MCF 10A (cell line): ENCODE data around the gene SLC34A1. TPM values are rescaled to one million over a fixed set of nuclear protein-coding genes. Genes with fewer than 3 reads are reported as not detected.
"Not testable (repeated sequence)": the region's sequence is repeated elsewhere in the genome, so short reads cannot be mapped to it uniquely, and the experiment has no call there.

Source experiments
- BruUV-seq: library from RNA; stranded (reverse); fragments of 400-500 nt; replicated peaks from 2 replicates; lab custom pipeline; 2021; lab: Mats Ljungman, UMichigan
- CTCF ChIA-PET: fragments of 300-600 bp; sonication (Branson Sonifier 250); formaldehyde crosslinking; extraction: SDS; loops from one replicate; lab custom pipeline; 2021; ENCODE audit warnings: antibody characterized with exemption, inconsistent platforms; lab: Yijun Ruan, JAX
- POLR2A ChIA-PET: fragments of 300-600, 350-650 bp; sonication (Branson Sonifier 250); formaldehyde crosslinking; extraction: SDS; loops from one replicate; lab custom pipeline; 2020; ENCODE audit warnings: antibody characterized with exemption, inconsistent platforms; lab: Yijun Ruan, JAX
- DNase-seq: peaks from one replicate; pipeline ENCODE4 v3.0.0-alpha.2; 2018; ENCODE audit not compliant: unreplicated experiment
- H3K27ac Mint-ChIP-seq: one replicate; pipeline ENCODE4 v1.8.0; 2022; ENCODE audit warnings: mild to moderate bottlenecking, low read depth, mixed read lengths; ENCODE audit not compliant: unreplicated experiment
- H3K27me3 Mint-ChIP-seq: one replicate; pipeline ENCODE4 v1.8.0; 2022; ENCODE audit warnings: mixed read lengths; ENCODE audit not compliant: insufficient read depth, unreplicated experiment
- H3K36me3 Mint-ChIP-seq: one replicate; pipeline ENCODE4 v1.8.0; 2022; ENCODE audit warnings: mild to moderate bottlenecking, moderate library complexity, mixed read lengths; ENCODE audit not compliant: insufficient read depth, unreplicated experiment
- H3K4me1 Mint-ChIP-seq: one replicate; pipeline ENCODE4 v1.8.0; 2022; ENCODE audit warnings: mixed read lengths; ENCODE audit not compliant: insufficient read depth, unreplicated experiment
- H3K4me3 Mint-ChIP-seq: one replicate; pipeline ENCODE4 v1.8.0; 2022; ENCODE audit warnings: mild to moderate bottlenecking, moderate library complexity, mixed read lengths; ENCODE audit not compliant: unreplicated experiment
- H3K9me3 Mint-ChIP-seq: one replicate; pipeline ENCODE4 v1.8.0; 2022; ENCODE audit warnings: mixed read lengths; ENCODE audit not compliant: unreplicated experiment
- CTCF ChIP-seq: fragments of 200-600 bp; IDR thresholded peaks from one replicate; pipeline ENCODE4 v1.8.0; 2022; ENCODE audit warnings: antibody characterized with exemption, mild to moderate bottlenecking; ENCODE audit not compliant: unreplicated experiment
- intact Hi-C: fragments of 100-400 bp; cut with micrococcal nuclease; formaldehyde crosslinking; loops from 2 replicates; pipeline ENCODE4 v1.14.1; 2022
- total RNA-seq: library from RNA; stranded (reverse); gene quantifications from 2 replicates; pipeline ENCODE4 v1.2.3, GENCODE V29; 2022

The SLC34A1 gene
- total RNA-seq, 1 experiment from 2014 or later, result not detected

GRCh38 chr5:177372910-177373309 is 11.3 kb upstream of the SLC34A1 start:
- ChIA-PET CTCF (interaction anchor here (0.6 to 7.0 kb wide), 14 partner anchors 17 to 358 kb away, joined by 3 to 107 read pairs (median 4); partner anchors contain the start of gene LMAN2), POLR2A (interaction anchor here (1.8 to 5.9 kb wide), 3 partner anchors 16 to 30 kb away, joined by 7 to 59 read pairs (median 58); partner anchors contain the start of gene LMAN2)
- Mint-ChIP-seq H3K36me3 (no peaks in the 10 kb centered on the region), H3K4me3 (no peak overlapping the region), H3K27me3 (no peaks in the 10 kb centered on the region), H3K27ac (no peak overlapping the region), H3K9me3 (no peaks in the 10 kb centered on the region), H3K4me1 (peaks cover 24% of the 10 kb centered on the region)
- no peak for TF ChIP-seq CTCF
- DNase-seq, result no peak
- no TSS peak for BruUV-seq
- intact Hi-C loops, result no loop called here

GRCh38 chr5:177373806-177374205 is 10.4 kb upstream of the SLC34A1 start:
- POLR2A ChIA-PET, result interaction anchor here (0.6 to 5.9 kb wide), 5 partner anchors 13 to 89 kb away, joined by 3 to 59 read pairs (median 4); partner anchors contain the start of genes LMAN2 and RGS14
- Mint-ChIP-seq H3K4me1 (peaks cover 23% of the 10 kb centered on the region), H3K36me3 (no peaks in the 10 kb centered on the region), H3K4me3 (no peak overlapping the region), H3K9me3 (no peaks in the 10 kb centered on the region), H3K27me3 (no peaks in the 10 kb centered on the region), H3K27ac (no peak overlapping the region)
- BruUV-seq, result no TSS peak
- TF ChIP-seq CTCF, result no peak
- intact Hi-C loops, result no loop called here
- CTCF ChIA-PET, result interaction anchor here (0.6 to 7.0 kb wide), 6 partner anchors 16 to 260 kb away, joined by 3 to 107 read pairs (median 6); no protein-coding TSS in a partner anchor
- DNase-seq, result no peak

DNA sequence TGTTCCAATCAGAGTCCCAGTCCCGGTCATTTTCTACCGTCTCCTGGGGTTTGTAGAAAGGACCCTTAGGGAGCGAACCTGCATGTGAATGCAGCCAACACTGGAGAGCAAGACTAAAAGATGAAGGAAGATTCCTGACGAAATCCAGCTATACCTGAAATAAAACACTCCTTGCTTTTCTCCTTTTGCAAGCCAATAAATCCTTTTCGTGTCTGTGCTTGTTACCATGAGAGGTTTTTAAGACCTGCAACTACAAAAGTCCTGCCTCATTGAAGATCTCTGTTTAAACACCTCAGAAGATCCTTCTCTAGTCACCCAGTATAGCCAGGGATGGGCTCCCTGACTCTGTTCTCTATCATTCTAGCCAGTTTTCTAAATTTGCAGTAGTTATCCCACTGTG is 10.0 kb upstream of the SLC34A1 start:
- POLR2A ChIA-PET, result interaction anchor here (0.6 to 4.6 kb wide), 3 partner anchors 15 to 89 kb away, joined by 4 to 59 read pairs (median 4); partner anchors contain the start of gene RGS14
- Mint-ChIP-seq H3K9me3 (no peaks in the 10 kb centered on the region), H3K27me3 (no peaks in the 10 kb centered on the region), H3K36me3 (no peaks in the 10 kb centered on the region), H3K27ac (no peak overlapping the region), H3K4me3 (no peak overlapping the region), H3K4me1 (peaks cover 21% of the 10 kb centered on the region)
- no peak for DNase-seq
- no peak for TF ChIP-seq CTCF
- BruUV-seq, result no TSS peak
- intact Hi-C loops, result no loop called here
- CTCF ChIA-PET, result interaction anchor here (0.7 to 7.0 kb wide), 6 partner anchors 15 to 261 kb away, joined by 3 to 107 read pairs (median 6); no protein-coding TSS in a partner anchor

GRCh38 chr5:177375516-177375915 is 8.7 kb upstream of the SLC34A1 start:
- POLR2A ChIA-PET, result interaction anchor here (1.0 kb wide), 1 partner anchor 9 kb away, joined by 4 read pairs; the partner anchor contains the start of gene SLC34A1
- H3K9me3 Mint-ChIP-seq, BruUV-seq, DNase-seq, H3K4me3 Mint-ChIP-seq, intact Hi-C loops, H3K36me3 Mint-ChIP-seq, H3K27me3 Mint-ChIP-seq, H3K27ac Mint-ChIP-seq: not testable (repeated sequence)
- H3K4me1 Mint-ChIP-seq, result peaks cover 30% of the 10 kb centered on the region
- CTCF ChIA-PET, result interaction anchor here (0.9 to 7.0 kb wide), 3 partner anchors 15 to 126 kb away, joined by 3 to 87 read pairs (median 61); no protein-coding TSS in a partner anchor
